Osteoblast (primary cell): ENCODE data around the gene RDX. TPM values are rescaled to one million over a fixed set of nuclear protein-coding genes. Genes with fewer than 3 reads are reported as not detected.
"Not testable (repeated sequence)": the region's sequence is repeated elsewhere in the genome, so short reads cannot be mapped to it uniquely, and the experiment has no call there.

Source experiments
- DNase-seq: peaks from one replicate; pipeline ENCODE4 v3.0.0; 2011; ENCODE audit warnings: low spot score, mixed read lengths; ENCODE audit not compliant: insufficient read length; ENCODE audit errors: missing footprints
- H2AFZ ChIP-seq: 2 replicates; pipeline ENCODE4 v1.6.0; 2011; ENCODE audit warnings: mild to moderate bottlenecking, low read length
- H3K27ac ChIP-seq: 2 replicates; pipeline ENCODE4 v1.5.1; 2011; ENCODE audit warnings: mild to moderate bottlenecking, low read depth, low read length, moderate library complexity
- H3K27me3 ChIP-seq: 2 replicates; pipeline ENCODE4 v1.6.0; 2012; ENCODE audit warnings: mild to moderate bottlenecking, control low read depth, inconsistent platforms, low read length, moderate library complexity; ENCODE audit not compliant: insufficient read depth
- H3K36me3 ChIP-seq: 2 replicates; pipeline ENCODE4 v1.5.1; 2011; ENCODE audit warnings: mild to moderate bottlenecking, low read length, control low read depth, moderate library complexity; ENCODE audit not compliant: insufficient read depth
- H3K4me1 ChIP-seq: 2 replicates; pipeline ENCODE4 v1.5.1; 2011; ENCODE audit warnings: mild to moderate bottlenecking, low read length, control low read depth, moderate library complexity; ENCODE audit not compliant: insufficient read depth
- H3K4me2 ChIP-seq: 2 replicates; pipeline ENCODE4 v1.6.0; 2011; ENCODE audit warnings: mild to moderate bottlenecking, low read length; ENCODE audit not compliant: insufficient read depth
- H3K4me3 ChIP-seq: fragments of 200-600 bp; sonication (generic); 3 replicates; pipeline ENCODE4 v1.5.1; 2012; ENCODE audit warnings: mild to moderate bottlenecking, low read length, inconsistent platforms; ENCODE audit not compliant: insufficient read depth
- H3K79me2 ChIP-seq: 2 replicates; pipeline ENCODE4 v1.6.0; 2012; ENCODE audit warnings: mild to moderate bottlenecking, low read length, control low read depth, inconsistent platforms; ENCODE audit not compliant: insufficient read depth
- H3K9me3 ChIP-seq: 2 replicates; pipeline ENCODE4 v1.5.1; 2011; ENCODE audit warnings: low read depth, low read length, control low read depth
- H4K20me1 ChIP-seq: 2 replicates; pipeline ENCODE4 v1.6.0; 2012; ENCODE audit warnings: mild to moderate bottlenecking, low read length, control low read depth; ENCODE audit not compliant: insufficient read depth
- total RNA-seq: library from RNA; depleted of rRNA; stranded (reverse); fragments of >200 nt; gene quantifications from 2 replicates; pipeline ENCODE4 v1.2.3, GENCODE V29; 2012
- TF ChIP-seq, protein P1 (sequence below): IDR thresholded peaks from 2 replicates; pipeline ENCODE4 v1.5.1; 2011; ENCODE audit warnings: mild to moderate bottlenecking, low read depth, low read length, moderate library complexity; ENCODE audit errors: extremely low read depth

Gene RDX
- total RNA-seq, 1 donor = 79.3 TPM

DNA sequence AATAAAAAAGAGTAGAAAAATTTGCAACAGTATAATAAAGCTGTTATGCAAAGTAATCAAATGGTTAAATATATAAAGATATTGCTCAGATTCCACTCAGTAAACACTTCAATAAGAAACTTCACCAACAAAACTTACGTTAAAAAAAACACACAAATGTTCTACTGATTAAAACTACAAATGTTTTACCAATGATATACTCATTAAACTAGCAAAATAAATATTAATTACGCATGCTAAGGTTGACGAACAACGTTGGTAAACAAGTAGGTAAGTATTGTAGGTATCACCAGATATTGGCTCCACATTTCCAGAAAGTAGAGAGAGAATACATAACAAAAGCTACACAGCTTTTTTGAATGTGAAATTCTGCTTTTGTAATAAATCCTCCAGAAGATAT, 12.6 kb downstream of the RDX start:
- no peaks in the 10 kb centered on the region for H3K36me3 ChIP-seq
- no peak for DNase-seq
- peaks cover 93% of the 10 kb centered on the region for H3K79me2 ChIP-seq
- H3K4me1 ChIP-seq = no peaks in the 10 kb centered on the region
- no peaks in the 10 kb centered on the region for H3K9me3 ChIP-seq
- peaks cover 18% of the 10 kb centered on the region for H4K20me1 ChIP-seq
- H2AFZ ChIP-seq = no peak overlapping the region
- no peaks in the 10 kb centered on the region for H3K27me3 ChIP-seq
- H3K27ac ChIP-seq = no peak overlapping the region
- H3K4me3 ChIP-seq = no peak overlapping the region
- TF ChIP-seq, protein P1, sequence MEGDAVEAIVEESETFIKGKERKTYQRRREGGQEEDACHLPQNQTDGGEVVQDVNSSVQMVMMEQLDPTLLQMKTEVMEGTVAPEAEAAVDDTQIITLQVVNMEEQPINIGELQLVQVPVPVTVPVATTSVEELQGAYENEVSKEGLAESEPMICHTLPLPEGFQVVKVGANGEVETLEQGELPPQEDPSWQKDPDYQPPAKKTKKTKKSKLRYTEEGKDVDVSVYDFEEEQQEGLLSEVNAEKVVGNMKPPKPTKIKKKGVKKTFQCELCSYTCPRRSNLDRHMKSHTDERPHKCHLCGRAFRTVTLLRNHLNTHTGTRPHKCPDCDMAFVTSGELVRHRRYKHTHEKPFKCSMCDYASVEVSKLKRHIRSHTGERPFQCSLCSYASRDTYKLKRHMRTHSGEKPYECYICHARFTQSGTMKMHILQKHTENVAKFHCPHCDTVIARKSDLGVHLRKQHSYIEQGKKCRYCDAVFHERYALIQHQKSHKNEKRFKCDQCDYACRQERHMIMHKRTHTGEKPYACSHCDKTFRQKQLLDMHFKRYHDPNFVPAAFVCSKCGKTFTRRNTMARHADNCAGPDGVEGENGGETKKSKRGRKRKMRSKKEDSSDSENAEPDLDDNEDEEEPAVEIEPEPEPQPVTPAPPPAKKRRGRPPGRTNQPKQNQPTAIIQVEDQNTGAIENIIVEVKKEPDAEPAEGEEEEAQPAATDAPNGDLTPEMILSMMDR = no peak
- no peak overlapping the region for H3K4me2 ChIP-seq

DNA sequence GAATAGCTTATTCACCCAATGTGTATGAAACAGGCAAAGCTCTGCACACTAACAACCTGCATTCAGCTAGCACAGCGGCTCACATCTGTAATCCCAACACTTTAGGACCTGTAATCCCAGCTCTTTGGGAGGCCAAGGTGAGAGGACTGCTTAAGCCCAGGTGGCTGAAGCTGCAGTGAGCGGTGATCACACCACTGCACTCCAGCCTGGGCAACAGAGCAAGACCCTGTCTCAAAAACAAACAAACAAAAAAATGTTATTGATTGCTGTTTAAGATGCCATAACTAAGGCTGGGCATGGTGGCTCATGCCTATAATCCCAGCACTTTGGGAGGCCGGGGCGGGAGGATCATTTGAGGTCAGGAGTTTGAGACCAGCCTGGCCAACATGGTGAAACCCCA, 15.8 kb downstream of the RDX start:
- DNase-seq, H3K27me3 ChIP-seq, H3K36me3 ChIP-seq, H3K9me3 ChIP-seq, H3K4me2 ChIP-seq, H2AFZ ChIP-seq, H3K4me1 ChIP-seq, H3K27ac ChIP-seq, H3K4me3 ChIP-seq: not testable (repeated sequence)
- H4K20me1 ChIP-seq = peaks cover 11% of the 10 kb centered on the region
- H3K79me2 ChIP-seq = peaks cover 91% of the 10 kb centered on the region

DNA sequence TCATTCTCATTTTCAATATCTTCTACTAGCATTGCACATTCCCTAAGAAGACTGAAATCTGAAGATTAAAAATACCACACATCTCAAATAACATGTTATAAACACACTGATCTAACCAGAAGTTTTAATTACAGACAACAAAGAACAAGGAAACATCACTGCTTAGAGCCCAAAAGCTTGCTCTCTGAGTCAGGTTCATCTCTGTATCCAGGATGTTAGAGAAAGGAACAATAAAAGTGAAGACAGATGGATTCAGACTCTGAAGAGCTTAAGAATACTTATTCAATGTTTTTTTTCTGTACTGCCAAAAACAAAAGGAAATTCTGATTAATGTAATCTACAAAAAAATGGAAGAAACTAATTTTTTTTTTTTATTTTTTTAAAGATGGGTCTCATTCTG, 16.5 kb downstream of the RDX start:
- no peaks in the 10 kb centered on the region for H3K36me3 ChIP-seq
- H2AFZ ChIP-seq = no peak overlapping the region
- H3K4me3 ChIP-seq = no peak overlapping the region
- no peak overlapping the region for H3K27ac ChIP-seq
- no peak for DNase-seq
- TF ChIP-seq, protein P1 = no peak
- no peaks in the 10 kb centered on the region for H3K9me3 ChIP-seq
- peaks cover 8% of the 10 kb centered on the region for H4K20me1 ChIP-seq
- H3K4me1 ChIP-seq = no peaks in the 10 kb centered on the region
- H3K27me3 ChIP-seq = no peaks in the 10 kb centered on the region
- H3K79me2 ChIP-seq = peaks cover 91% of the 10 kb centered on the region
- H3K4me2 ChIP-seq = no peak overlapping the region

DNA sequence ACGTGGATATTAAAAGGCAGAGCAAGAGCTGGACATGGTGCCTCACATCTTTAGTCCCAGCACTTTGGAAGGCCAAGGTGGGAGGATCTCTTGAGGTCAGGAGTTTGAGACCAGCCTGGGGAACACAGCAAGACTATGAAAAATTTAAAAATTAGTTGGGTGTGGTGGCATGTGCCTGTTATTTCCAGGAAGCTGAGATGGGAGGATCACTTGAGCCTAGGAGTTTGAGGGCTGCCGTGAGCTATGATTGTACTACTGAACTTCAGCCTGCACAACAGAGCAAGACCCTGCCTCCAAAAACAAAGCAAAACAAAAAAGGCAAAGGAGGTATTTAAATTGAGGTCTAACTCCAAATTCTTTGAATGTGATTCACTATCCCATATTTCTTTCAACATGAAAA, 23.5 kb downstream of the RDX start:
- TF ChIP-seq, protein P1 = no peak
- no peaks in the 10 kb centered on the region for H3K9me3 ChIP-seq
- H3K79me2 ChIP-seq = peaks cover 86% of the 10 kb centered on the region
- H3K36me3 ChIP-seq = peaks cover 23% of the 10 kb centered on the region
- H3K27me3 ChIP-seq = no peaks in the 10 kb centered on the region
- no peak overlapping the region for H3K27ac ChIP-seq
- H3K4me3 ChIP-seq = no peak overlapping the region
- peaks cover 5% of the 10 kb centered on the region for H4K20me1 ChIP-seq
- H2AFZ ChIP-seq = no peak overlapping the region
- no peak overlapping the region for H3K4me2 ChIP-seq
- DNase-seq = no peak
- H3K4me1 ChIP-seq = peaks cover 5% of the 10 kb centered on the region
